ENCODE measurements around the gene TMC6. TPM values are rescaled to one million over a fixed set of nuclear protein-coding genes. Genes with fewer than 3 reads are reported as not detected.

TMC6 gene
- total RNA-seq, 2 experiments from 2014 or later, result 209 to 213 TPM

GRCh38 chr17:78108726-78109488 is 19.6 kb downstream of the TMC6 start:
- intact Hi-C loops (cut with micrococcal nuclease), result no loop called here
- Mint-ChIP-seq H3K4me3 (no peak overlapping the region), H3K9me3 (no peaks in the 10 kb centered on the region)

GRCh38 chr17:78107976-78108725 is 20.4 kb downstream of the TMC6 start:
- intact Hi-C loops (cut with micrococcal nuclease), result no loop called here
- Mint-ChIP-seq H3K4me3 (no peak overlapping the region), H3K9me3 (no peaks in the 10 kb centered on the region), H3K27me3 (no peaks in the 10 kb centered on the region), H3K27ac (peak overlapping the region; percentile 67), H3K4me1 (ENCODE audit: low read depth) (peaks cover 24% of the 10 kb centered on the region), H3K36me3 (ENCODE audit: low read depth) (peaks cover 32% of the 10 kb centered on the region)
- CTCF ChIA-PET, result interaction anchor here (0.6 to 2.0 kb wide), 4 partner anchors 17 to 89 kb away, joined by 3 to 11 read pairs (median 4); no protein-coding TSS in a partner anchor
- ATAC-seq (no peak), DNase-seq (no peak)
- POLR2A ChIA-PET, result interaction anchor here (0.8 to 1.7 kb wide), 4 partner anchors 10 to 30 kb away, joined by 3 to 5 read pairs (median 4); no protein-coding TSS in a partner anchor
- TF ChIP-seq CTCF (IDR thresholded peaks at IDR 0.05), result no peak

More at GRCh38 chr17:78108726-78109488, 19.6 kb downstream of the TMC6 start:
- ChIA-PET CTCF (interaction anchor here (0.6 to 1.0 kb wide), 3 partner anchors 17 to 25 kb away, joined by 3 to 4 read pairs (median 3); no protein-coding TSS in a partner anchor), POLR2A (interaction anchor here (0.8 to 1.7 kb wide), 5 partner anchors 9 to 29 kb away, joined by 3 to 5 read pairs (median 4); no protein-coding TSS in a partner anchor)
- Mint-ChIP-seq H3K27me3 (no peaks in the 10 kb centered on the region), H3K27ac (no peak overlapping the region), H3K4me1 (ENCODE audit: low read depth) (peaks cover 31% of the 10 kb centered on the region), H3K36me3 (ENCODE audit: low read depth) (peaks cover 39% of the 10 kb centered on the region)
- ATAC-seq (no peak), DNase-seq (no peak)
- no peak for TF ChIP-seq CTCF (IDR thresholded peaks at IDR 0.05)

- no peak for TF ChIP-seq CTCF (IDR thresholded peaks at IDR 0.05)
- Mint-ChIP-seq H3K36me3 (ENCODE audit: low read depth) (peaks cover 26% of the 10 kb centered on the region), H3K27me3 (no peaks in the 10 kb centered on the region), H3K9me3 (no peaks in the 10 kb centered on the region), H3K27ac (peak overlapping the region; percentile 67), H3K4me1 (ENCODE audit: low read depth) (peaks cover 20% of the 10 kb centered on the region), H3K4me3 (no peak overlapping the region)
- CTCF ChIA-PET, result interaction anchor here (2.0 kb wide), 2 partner anchors 69 to 89 kb away, joined by 5 to 11 read pairs; no protein-coding TSS in a partner anchor
- POLR2A ChIA-PET, result interaction anchor here (3.1 kb wide), 1 partner anchor 11 kb away, joined by 10 read pairs; no protein-coding TSS in a partner anchor
- DNase-seq (peak; percentile 28), ATAC-seq (peak; percentile 45)
- intact Hi-C loops (cut with micrococcal nuclease), result no loop called here
Observed at GRCh38 chr17:78107457-78107856, 21.1 kb downstream of the TMC6 start.

GRCh38 chr17:78106211-78106610 is 22.3 kb downstream of the TMC6 start:
- POLR2A ChIA-PET, result interaction anchor here (1.0 to 3.1 kb wide), 2 partner anchors 10 to 19 kb away, joined by 4 to 10 read pairs; no protein-coding TSS in a partner anchor
- ATAC-seq (no peak), DNase-seq (no peak)
- Mint-ChIP-seq H3K4me3 (no peak overlapping the region), H3K9me3 (no peaks in the 10 kb centered on the region), H3K4me1 (ENCODE audit: low read depth) (peaks cover 20% of the 10 kb centered on the region), H3K27me3 (no peaks in the 10 kb centered on the region), H3K27ac (no peak overlapping the region), H3K36me3 (ENCODE audit: low read depth) (peaks cover 25% of the 10 kb centered on the region)
- CTCF ChIA-PET, result interaction anchor here (1.5 to 2.0 kb wide), 3 partner anchors 21 to 87 kb away, joined by 4 to 11 read pairs (median 5); no protein-coding TSS in a partner anchor
- intact Hi-C loops (cut with micrococcal nuclease), result no loop called here
- TF ChIP-seq CTCF (IDR thresholded peaks at IDR 0.05), result no peak
